ENCODE data around the gene FAM184A. TPM values are rescaled to one million over a fixed set of nuclear protein-coding genes. Genes with fewer than 3 reads are reported as not detected.
A peak's percentile ranks its signal among the peaks of the same experiment; 100 is the strongest.

Gene FAM184A
- total and polyA plus RNA-seq, 8 donors: 13.3 to 120 (median 88.2) TPM

GRCh38 chr6:119083007-119083406 is 4.5 kb upstream of the FAM184A start:
- H3K4me1 ChIP-seq: no peaks in the 10 kb centered on the region
- no peak for TF ChIP-seq CTCF (IDR thresholded peaks at IDR 0.05)
- intact Hi-C loops (cut with DNase I): no loop called here
- H3K27me3 ChIP-seq: peaks cover 0 to 20% of the 10 kb centered on the region in 2 donors
- no peaks in the 10 kb centered on the region for H3K36me3 ChIP-seq
- H3K4me3 ChIP-seq: no peak overlapping the region
- no peak overlapping the region for H3K27ac ChIP-seq
- DNase-seq (no peak), ATAC-seq (no peak)
- peaks cover 0 to 12% of the 10 kb centered on the region in 2 donors for H3K9me3 ChIP-seq

GRCh38 chr6:119079283-119079809 is 882 bp upstream of the FAM184A start:
- Histone ChIP-seq H3K36me3 (no peaks in the 10 kb centered on the region), H3K9me3 (peaks cover 0 to 12% of the 10 kb centered on the region in 2 donors), H3K27me3 (peaks cover 0 to 35% of the 10 kb centered on the region in 2 donors), H3K4me3 (peak overlapping the region; percentile 58), H3K4me1 (no peaks in the 10 kb centered on the region), H3K27ac (peak overlapping the region; percentile 72 to 82)
- intact Hi-C loops (cut with DNase I): no loop called here
- DNase-seq (peak in 2 of 4 donors; percentile 53 to 55), ATAC-seq (no peak)
- TF ChIP-seq CTCF (IDR thresholded peaks at IDR 0.05): no peak

GRCh38 chr6:119077643-119078375 is 655 bp downstream of the FAM184A start:
- no peak for TF ChIP-seq CTCF (IDR thresholded peaks at IDR 0.05)
- Histone ChIP-seq H3K27me3 (peaks cover 0 to 35% of the 10 kb centered on the region in 2 donors), H3K4me1 (no peaks in the 10 kb centered on the region), H3K36me3 (no peaks in the 10 kb centered on the region), H3K9me3 (peaks cover 0 to 5% of the 10 kb centered on the region in 2 donors), H3K27ac (peak overlapping the region; percentile 72 to 82), H3K4me3 (peak overlapping the region; percentile 58)
- ATAC-seq (peak; percentile 51), DNase-seq (peak in 3 of 4 donors; percentile 36 to 84 (median 51))
- intact Hi-C loops (cut with DNase I): no loop called here

GRCh38 chr6:119077391-119077642 is 1.1 kb downstream of the FAM184A start:
- Histone ChIP-seq H3K4me1 (no peaks in the 10 kb centered on the region), H3K4me3 (peak overlapping the region; percentile 58), H3K27ac (peak overlapping the region; percentile 72 to 82), H3K27me3 (peaks cover 0 to 35% of the 10 kb centered on the region in 2 donors), H3K36me3 (no peaks in the 10 kb centered on the region), H3K9me3 (no peaks in the 10 kb centered on the region)
- no peak for TF ChIP-seq CTCF (IDR thresholded peaks at IDR 0.05)
- DNase-seq (no peak), ATAC-seq (no peak)
- intact Hi-C loops (cut with DNase I): no loop called here

GRCh38 chr6:119076576-119077390 is 1.7 kb downstream of the FAM184A start:
- H3K27me3 ChIP-seq: peaks cover 0 to 35% of the 10 kb centered on the region in 2 donors
- peak overlapping the region; percentile 72 to 82 for H3K27ac ChIP-seq
- intact Hi-C loops (cut with DNase I): no loop called here
- no peak for TF ChIP-seq CTCF (IDR thresholded peaks at IDR 0.05)
- no peaks in the 10 kb centered on the region for H3K4me1 ChIP-seq
- H3K4me3 ChIP-seq: peak overlapping the region; percentile 58
- no peaks in the 10 kb centered on the region for H3K9me3 ChIP-seq
- peak; percentile 3 for ATAC-seq
- DNase-seq: no peak
- no peaks in the 10 kb centered on the region for H3K36me3 ChIP-seq
